IPS-NIHi7 (cell line): ENCODE data around the gene KCNJ2.

Source experiments
- DNase-seq: peaks from one replicate; pipeline ENCODE4 v3.0.0; 2012; ENCODE audit warnings: mixed read lengths; ENCODE audit errors: extremely low spot score

The KCNJ2 gene

GRCh38 chr17:70159980-70160379 is 9.4 kb upstream of the KCNJ2 start:
- DNase-seq = no peak

GRCh38 chr17:70161519-70161918 is 7.8 kb upstream of the KCNJ2 start:
- no peak for DNase-seq

GRCh38 chr17:70165383-70165782 is 3.9 kb upstream of the KCNJ2 start:
- no peak for DNase-seq

- DNase-seq = no peak
Measured at GRCh38 chr17:70166615-70167014, 2.7 kb upstream of the KCNJ2 start.

- DNase-seq = peak; percentile 67
Measured at GRCh38 chr17:70168044-70168976, 1.0 kb upstream of the KCNJ2 start.

GRCh38 chr17:70169709-70170597 is 621 bp downstream of the KCNJ2 start:
- no peak for DNase-seq

GRCh38 chr17:70171159-70171558 is 1.8 kb downstream of the KCNJ2 start:
- no peak for DNase-seq

GRCh38 chr17:70172449-70172848 is 3.1 kb downstream of the KCNJ2 start:
- DNase-seq = no peak

- DNase-seq = no peak
Measured at GRCh38 chr17:70172923-70173322, 3.6 kb downstream of the KCNJ2 start.

- no peak for DNase-seq
Measured at GRCh38 chr17:70173681-70174080, 4.3 kb downstream of the KCNJ2 start.

GRCh38 chr17:70181376-70181775 is 12.0 kb downstream of the KCNJ2 start:
- no peak for DNase-seq

GRCh38 chr17:70181866-70182265 is 12.5 kb downstream of the KCNJ2 start:
- DNase-seq = no peak

GRCh38 chr17:70183508-70183907 is 14.2 kb downstream of the KCNJ2 start:
- DNase-seq = no peak

- DNase-seq = no peak
Measured at GRCh38 chr17:70184207-70184606, 14.9 kb downstream of the KCNJ2 start.

GRCh38 chr17:70184770-70185169 is 15.4 kb downstream of the KCNJ2 start:
- DNase-seq = no peak

- no peak for DNase-seq
Measured at GRCh38 chr17:70185285-70185684, 16.0 kb downstream of the KCNJ2 start.

GRCh38 chr17:70187383-70187782 is 18.1 kb downstream of the KCNJ2 start:
- DNase-seq = no peak

GRCh38 chr17:70190959-70191805 is 21.9 kb downstream of the KCNJ2 start:
- no peak for DNase-seq

GRCh38 chr17:70195091-70195490 is 25.8 kb downstream of the KCNJ2 start:
- no peak for DNase-seq

GRCh38 chr17:70201872-70202419 is 32.6 kb downstream of the KCNJ2 start:
- DNase-seq = no peak

GRCh38 chr17:70202840-70203239 is 33.5 kb downstream of the KCNJ2 start:
- no peak for DNase-seq
